ENCODE measurements around the gene DNAJA1.
"Not testable (repeated sequence)": the region's sequence is repeated elsewhere in the genome, so short reads cannot be mapped to it uniquely, and the experiment has no call there.

The DNAJA1 gene

GRCh38 chr9:33082538-33083326 is 57.7 kb downstream of the DNAJA1 start:
- Mint-ChIP-seq H3K4me3 (peak overlapping the region; percentile 14), H3K4me1 (ENCODE audit: low read depth) (peaks cover 30% of the 10 kb centered on the region), H3K9me3 (no peaks in the 10 kb centered on the region), H3K27me3 (ENCODE audit: low read depth) (peaks cover 5% of the 10 kb centered on the region), H3K27ac (peak overlapping the region; percentile 3), H3K36me3 (ENCODE audit: low read depth) (no peaks in the 10 kb centered on the region)

GRCh38 chr9:33085672-33086071 is 60.6 kb downstream of the DNAJA1 start:
- not testable (repeated sequence) for H3K9me3 Mint-ChIP-seq; H3K36me3 Mint-ChIP-seq (ENCODE audit: low read depth); H3K27ac Mint-ChIP-seq; H3K4me3 Mint-ChIP-seq
- Mint-ChIP-seq H3K27me3 (ENCODE audit: low read depth) (peaks cover 20% of the 10 kb centered on the region), H3K4me1 (ENCODE audit: low read depth) (peaks cover 26% of the 10 kb centered on the region)
